GM06990 (cell line): ENCODE measurements around the gene SSR1.
A peak's percentile ranks its signal among the peaks of the same experiment; 100 is the strongest.

Experiments used
- DNase-seq: peaks from one replicate; pipeline ENCODE4 v3.0.0-alpha.2; 2011; ENCODE audit not compliant: insufficient read length; ENCODE audit errors: extremely low read depth
- H3K27me3 ChIP-seq: replicated peaks from 2 replicates; pipeline ENCODE4 v1.6.0; 2011; ENCODE audit warnings: low read length; ENCODE audit not compliant: control insufficient read depth, insufficient read depth
- H3K36me3 ChIP-seq: 2 replicates; pipeline ENCODE4 v1.5.1; 2011; ENCODE audit warnings: low read length; ENCODE audit not compliant: control insufficient read depth, insufficient read depth
- H3K4me3 ChIP-seq: replicated peaks from 2 replicates; pipeline ENCODE4 v1.5.1; 2011; ENCODE audit warnings: low read depth, mild to moderate bottlenecking, control low read depth, low read length
- TF ChIP-seq, protein P1 (sequence below): IDR thresholded peaks from 2 replicates; pipeline ENCODE4 v1.5.1; 2011; ENCODE audit warnings: low read length, control low read depth, mild to moderate bottlenecking, inconsistent platforms; ENCODE audit not compliant: insufficient read depth, poor library complexity, severe bottlenecking

SSR1 gene

DNA sequence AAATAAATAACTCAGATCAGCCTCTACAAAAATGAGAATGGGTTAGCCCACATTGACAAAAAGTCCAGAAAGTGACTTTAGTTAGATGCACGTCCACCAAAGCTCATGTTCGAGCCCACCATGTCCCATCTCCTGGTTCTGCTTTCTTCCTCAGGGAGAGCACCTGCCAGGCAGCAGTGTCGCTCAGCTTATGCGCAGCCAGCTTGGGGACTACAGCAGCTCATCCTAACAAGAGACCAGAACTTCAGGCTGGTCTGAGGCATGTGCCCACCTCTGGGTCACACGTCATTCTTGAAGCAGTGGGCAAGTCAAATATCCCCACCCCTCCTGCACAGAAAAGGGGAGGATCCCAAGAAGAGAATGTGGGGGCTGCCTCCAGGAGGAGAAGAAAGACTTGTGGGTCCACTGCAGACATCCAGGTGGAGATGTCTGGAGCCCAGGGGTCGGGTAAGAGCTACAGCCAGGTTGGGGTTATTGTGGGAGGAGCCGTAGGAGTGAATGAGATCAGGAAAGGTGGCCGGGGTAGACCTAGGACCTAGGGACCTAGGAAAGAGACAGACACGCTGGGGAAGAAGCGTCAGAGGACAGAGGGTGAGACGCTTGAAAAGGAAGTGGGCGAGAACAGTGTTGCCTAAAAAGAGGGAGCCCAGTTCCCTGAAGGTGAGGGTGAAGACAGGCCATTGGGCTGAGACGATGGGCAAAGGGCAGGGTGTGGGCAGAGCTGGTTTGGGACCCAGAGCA is 52.5 kb downstream of the SSR1 start:
- DNase-seq, result no peak
- peak overlapping the region; percentile 60 for H3K4me3 ChIP-seq

DNA sequence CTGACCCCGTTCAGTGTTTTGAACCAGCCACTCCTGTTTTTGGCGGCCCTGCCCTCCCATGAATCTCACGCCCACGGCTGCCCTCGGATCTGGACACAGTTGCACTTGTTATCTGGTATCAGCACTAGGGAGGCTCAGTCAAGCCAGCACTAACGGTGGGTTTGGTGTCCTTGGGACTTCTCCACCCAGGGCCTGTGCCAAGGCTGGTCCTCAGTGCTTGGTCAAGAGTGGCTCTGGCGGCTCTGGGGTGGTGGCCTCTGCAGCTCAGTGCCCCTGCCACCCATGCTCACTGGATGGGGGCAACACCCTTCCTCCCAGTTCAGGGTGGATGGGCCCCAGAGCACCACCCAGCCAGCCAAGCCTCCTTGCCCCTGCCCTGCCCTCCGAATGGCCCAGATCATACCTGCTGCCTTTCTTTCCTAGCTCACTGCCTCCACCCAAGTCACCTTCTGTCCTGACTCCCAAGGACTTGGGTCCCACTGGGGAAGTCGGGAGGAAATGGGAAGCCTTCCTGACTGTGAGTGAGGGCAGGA is 54.7 kb downstream of the SSR1 start:
- no peak for DNase-seq
- Histone ChIP-seq H3K36me3 (no peaks in the 10 kb centered on the region), H3K27me3 (no peaks in the 10 kb centered on the region), H3K4me3 (no peak overlapping the region)
- TF ChIP-seq, protein P1, sequence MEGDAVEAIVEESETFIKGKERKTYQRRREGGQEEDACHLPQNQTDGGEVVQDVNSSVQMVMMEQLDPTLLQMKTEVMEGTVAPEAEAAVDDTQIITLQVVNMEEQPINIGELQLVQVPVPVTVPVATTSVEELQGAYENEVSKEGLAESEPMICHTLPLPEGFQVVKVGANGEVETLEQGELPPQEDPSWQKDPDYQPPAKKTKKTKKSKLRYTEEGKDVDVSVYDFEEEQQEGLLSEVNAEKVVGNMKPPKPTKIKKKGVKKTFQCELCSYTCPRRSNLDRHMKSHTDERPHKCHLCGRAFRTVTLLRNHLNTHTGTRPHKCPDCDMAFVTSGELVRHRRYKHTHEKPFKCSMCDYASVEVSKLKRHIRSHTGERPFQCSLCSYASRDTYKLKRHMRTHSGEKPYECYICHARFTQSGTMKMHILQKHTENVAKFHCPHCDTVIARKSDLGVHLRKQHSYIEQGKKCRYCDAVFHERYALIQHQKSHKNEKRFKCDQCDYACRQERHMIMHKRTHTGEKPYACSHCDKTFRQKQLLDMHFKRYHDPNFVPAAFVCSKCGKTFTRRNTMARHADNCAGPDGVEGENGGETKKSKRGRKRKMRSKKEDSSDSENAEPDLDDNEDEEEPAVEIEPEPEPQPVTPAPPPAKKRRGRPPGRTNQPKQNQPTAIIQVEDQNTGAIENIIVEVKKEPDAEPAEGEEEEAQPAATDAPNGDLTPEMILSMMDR, result no peak

More for the DNA sequence above, 52.5 kb downstream of the SSR1 start:
- Histone ChIP-seq H3K27me3 (no peaks in the 10 kb centered on the region), H3K36me3 (no peaks in the 10 kb centered on the region)
- TF ChIP-seq, protein P1, result no peak

DNA sequence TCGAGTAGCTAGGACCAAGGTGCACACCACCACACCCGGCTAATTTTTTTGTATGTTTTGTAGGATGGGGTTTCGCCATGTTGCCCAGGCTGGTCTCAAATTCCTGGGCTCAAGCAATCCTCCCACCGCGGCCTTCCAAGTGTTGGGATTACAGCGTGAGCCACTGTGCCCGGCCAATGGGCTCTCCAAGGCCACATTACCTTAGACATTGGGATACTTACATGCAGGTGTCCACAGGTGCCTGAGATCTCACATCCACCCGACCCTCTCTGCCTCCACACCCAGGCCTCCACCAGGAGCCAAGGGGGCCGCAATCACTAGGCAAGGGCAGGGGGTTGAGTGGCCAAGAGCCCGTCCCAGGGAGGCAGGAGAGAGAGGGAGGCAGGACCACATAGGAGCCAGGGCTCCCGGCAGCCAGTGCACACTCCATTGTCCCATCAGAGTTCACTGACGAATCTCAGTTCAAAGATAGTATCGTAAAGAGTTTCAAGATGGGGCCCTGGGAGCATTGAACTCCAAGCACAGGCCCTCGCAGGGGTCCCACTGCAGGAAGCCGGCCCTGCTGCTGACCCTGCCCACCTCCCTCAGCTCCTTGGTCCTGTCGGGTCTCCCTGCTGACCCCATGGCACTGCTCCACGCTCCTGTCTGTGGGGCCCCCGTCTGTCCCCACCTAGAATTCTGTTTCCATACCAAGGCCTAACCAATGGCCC is 55.3 kb downstream of the SSR1 start:
- Histone ChIP-seq H3K27me3 (no peaks in the 10 kb centered on the region), H3K36me3 (no peaks in the 10 kb centered on the region), H3K4me3 (no peak overlapping the region)
- DNase-seq, result no peak
- TF ChIP-seq, protein P1, result no peak

DNA sequence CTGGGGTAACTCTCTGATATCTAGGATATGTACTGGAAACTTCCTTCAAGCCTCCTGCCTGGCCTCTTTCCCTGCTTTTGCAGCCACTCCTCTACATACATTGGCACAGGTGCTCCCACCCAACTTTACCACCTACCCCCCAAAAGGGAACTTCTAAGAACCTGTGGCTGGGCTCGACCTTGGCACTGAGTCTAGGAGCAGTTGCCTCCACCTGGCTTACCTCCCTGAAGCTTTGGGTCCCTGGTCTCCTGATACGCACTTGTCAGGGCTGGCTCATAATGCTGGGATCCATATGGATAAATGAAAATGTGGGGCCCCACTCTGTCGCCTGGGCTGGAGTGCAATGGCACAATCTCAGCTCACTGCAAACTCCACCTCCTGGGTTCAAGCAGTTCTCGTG is 56.2 kb downstream of the SSR1 start:
- DNase-seq, result no peak
- Histone ChIP-seq H3K36me3 (peaks cover 5% of the 10 kb centered on the region; the same call in 1 of the 2 replicates), H3K4me3 (no peak overlapping the region), H3K27me3 (no peaks in the 10 kb centered on the region)
- TF ChIP-seq, protein P1, result no peak

DNA sequence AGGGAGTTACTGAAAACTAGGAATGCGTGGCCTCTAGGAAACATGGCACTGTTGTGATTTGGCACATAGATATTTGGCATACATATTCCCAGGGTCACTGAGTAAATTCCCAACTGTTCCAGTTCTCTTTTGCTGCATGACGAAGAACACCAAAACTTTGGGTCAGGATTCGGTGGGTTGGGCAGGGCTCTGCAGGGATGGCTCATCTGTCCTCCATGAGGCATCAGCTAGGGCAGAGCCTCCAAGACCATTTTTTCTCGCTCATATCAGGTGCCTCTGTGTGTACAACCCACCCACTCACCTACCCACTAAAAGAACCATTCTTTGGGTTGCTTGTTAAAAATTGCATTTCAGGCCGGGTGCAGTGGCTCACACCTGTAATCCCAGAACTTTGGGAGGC is 57.1 kb downstream of the SSR1 start:
- no peak for DNase-seq
- Histone ChIP-seq H3K27me3 (no peaks in the 10 kb centered on the region), H3K4me3 (no peak overlapping the region), H3K36me3 (peaks cover 6% of the 10 kb centered on the region)
- TF ChIP-seq, protein P1, result no peak
